H1 (cell line): ENCODE data around the gene RNF208. TPM values are rescaled to one million over a fixed set of nuclear protein-coding genes. Genes with fewer than 3 reads are reported as not detected.

ENCODE experiments used
- CTCF ChIA-PET: fragments of 300-600 bp; sonication (Branson Sonifier 250); formaldehyde crosslinking; loops from one replicate; lab custom pipeline; 2021; ENCODE audit not compliant: partially characterized antibody; lab: Charles Lee
- POLR2A ChIA-PET: fragments of 300-600 bp; sonication (Branson Sonifier 250); formaldehyde crosslinking; loops from one replicate; lab custom pipeline; 2021; ENCODE audit warnings: inconsistent platforms; ENCODE audit not compliant: partially characterized antibody; lab: Charles Lee
- DNase-seq, 2 experiments: peaks; one replicate each; pipeline versions ENCODE4 v3.0.0 to v3.0.0-alpha.2; 2010 to 2022; ENCODE audit warnings: low spot score in 2 of 2, low read depth in 1 of 2, mixed read lengths in 1 of 2
- FAIRE-seq: peaks from 2 replicates; lab custom pipeline; 2011; peaks lifted over from hg19 to GRCh38; lab: Jason Lieb, UNC
- H2AFZ ChIP-seq: 2 replicates; pipeline ENCODE4 v1.8.1; 2012; ENCODE audit warnings: low read length, inconsistent platforms
- H2AK5ac ChIP-seq: 2 replicates; pipeline ENCODE4 v1.6.1; 2013; ENCODE audit warnings: low read depth, low read length
- H2BK120ac ChIP-seq: replicated peaks from 2 replicates; pipeline ENCODE3; 2013; ENCODE audit warnings: low read depth, low read length, inconsistent platforms
- H2BK12ac ChIP-seq: 2 replicates; pipeline ENCODE4 v1.6.1; 2013; ENCODE audit warnings: low read depth, low read length
- H2BK15ac ChIP-seq: 2 replicates; pipeline ENCODE4 v1.6.1; 2013; ENCODE audit warnings: low read length
- H2BK20ac ChIP-seq: 2 replicates; pipeline ENCODE4 v1.6.1; 2013; ENCODE audit warnings: low read length
- H2BK5ac ChIP-seq: 2 replicates; pipeline ENCODE4 v1.6.1; 2013; ENCODE audit warnings: low read depth, low read length
- H3K14ac ChIP-seq: 2 replicates; pipeline ENCODE4 v1.6.1; 2013; ENCODE audit warnings: inconsistent platforms; ENCODE audit not compliant: insufficient read length
- H3K18ac ChIP-seq: 2 replicates; pipeline ENCODE4 v1.6.1; 2013; ENCODE audit warnings: low read length; ENCODE audit errors: extremely low read depth
- H3K23ac ChIP-seq: 2 replicates; pipeline ENCODE4 v1.6.1; 2013; ENCODE audit warnings: inconsistent platforms; ENCODE audit not compliant: insufficient read length
- H3K23me2 ChIP-seq: 2 replicates; pipeline ENCODE4 v1.6.1; 2013; ENCODE audit warnings: low read depth, low read length
- H3K27ac ChIP-seq: 2 replicates; pipeline ENCODE4 v1.6.1; 2011; ENCODE audit warnings: low read depth, low read length, inconsistent platforms
- H3K27me3 ChIP-seq, 4 experiments: replicated peaks in 1 of 4; 1 replicate in 1 of 4; 2 replicates in 3 of 4; pipeline versions ENCODE4 v1.6.1 to v1.8.1; 2011 to 2013; ENCODE audit warnings: low read length in 3 of 4, mild to moderate bottlenecking in 3 of 4, inconsistent platforms in 2 of 4, mixed read lengths in 2 of 4, moderate library complexity in 1 of 4; ENCODE audit not compliant: control insufficient read depth in 3 of 4, insufficient read depth in 3 of 4; ENCODE audit errors: extremely low read depth in 1 of 4
- H3K36me3 ChIP-seq, 4 experiments: 2 replicates each; pipeline versions ENCODE4 v1.6.1 to v1.8.1; 2011 to 2013; ENCODE audit warnings: mild to moderate bottlenecking in 4 of 4, low read length in 3 of 4, moderate library complexity in 2 of 4, control low read depth in 1 of 4, inconsistent platforms in 1 of 4; ENCODE audit not compliant: insufficient read depth in 4 of 4, control insufficient read depth in 2 of 4
- H3K4ac ChIP-seq: replicated peaks from 2 replicates; pipeline ENCODE3; 2013; ENCODE audit warnings: low read length, low read depth, mixed read lengths, inconsistent platforms; ENCODE audit not compliant: insufficient read length
- H3K4me1 ChIP-seq, 4 experiments: replicated peaks in 1 of 4; 1 replicate in 1 of 4; 2 replicates in 3 of 4; pipeline versions ENCODE4 v1.6.1 to v1.8.1; 2011 to 2013; ENCODE audit warnings: low read length in 3 of 4, inconsistent platforms in 2 of 4, mixed read lengths in 1 of 4; ENCODE audit not compliant: insufficient read depth in 4 of 4, control insufficient read depth in 3 of 4
- H3K4me2 ChIP-seq, 2 experiments: 2 replicates each; pipeline versions ENCODE4 v1.6.1 to v1.8.1; 2011 to 2013; ENCODE audit warnings: low read depth in 2 of 2, low read length in 2 of 2, control low read depth in 1 of 2, inconsistent platforms in 1 of 2, mild to moderate bottlenecking in 1 of 2; ENCODE audit not compliant: insufficient read depth in 1 of 2
- H3K4me3 ChIP-seq, 4 experiments: fragments of 200-600, 300-600 bp in 1 of 4; sonication (generic), shearing (Covaris generic), sonication (Bioruptor Twin) in 1 of 4; 2 replicates each; pipeline versions ENCODE4 v1.5.1 to v1.8.1; 2011 to 2016; ENCODE audit warnings: low read length in 4 of 4, low read depth in 3 of 4, control low read depth in 2 of 4, inconsistent platforms in 2 of 4, mild to moderate bottlenecking in 2 of 4, mixed read lengths in 1 of 4, moderate library complexity in 1 of 4; ENCODE audit not compliant: insufficient read depth in 2 of 4; ENCODE audit errors: extremely low read depth in 1 of 4
- H3K56ac ChIP-seq: replicated peaks from 2 replicates; pipeline ENCODE3; 2013; ENCODE audit warnings: low read depth, mild to moderate bottlenecking, mixed read lengths, low read length, inconsistent platforms; ENCODE audit not compliant: insufficient read length
- H3K79me1 ChIP-seq: 2 replicates; pipeline ENCODE4 v1.6.1; 2013; ENCODE audit warnings: low read depth, low read length, control low read depth
- H3K79me2 ChIP-seq, 2 experiments: 2 replicates each; pipeline versions ENCODE4 v1.6.1 to v1.8.1; 2012 to 2013; ENCODE audit warnings: low read length in 2 of 2, mild to moderate bottlenecking in 2 of 2, inconsistent platforms in 1 of 2; ENCODE audit not compliant: insufficient read depth in 2 of 2, control insufficient read depth in 1 of 2
- H3K9ac ChIP-seq, 4 experiments: replicated peaks in 1 of 4; 1 replicate in 1 of 4; 2 replicates in 3 of 4; pipeline versions ENCODE4 v1.6.1 to v1.8.1; 2011 to 2013; ENCODE audit warnings: low read depth in 3 of 4, low read length in 3 of 4, control low read depth in 2 of 4, mild to moderate bottlenecking in 2 of 4, moderate library complexity in 2 of 4, inconsistent platforms in 1 of 4; ENCODE audit errors: extremely low read depth in 1 of 4
- H3K9me3 ChIP-seq, 2 experiments: 2 replicates each; pipeline versions ENCODE4 v1.6.1 to v1.8.1; 2012 to 2013; ENCODE audit warnings: mild to moderate bottlenecking in 2 of 2, moderate library complexity in 2 of 2, control low read depth in 1 of 2, inconsistent platforms in 1 of 2, low read depth in 1 of 2, low read length in 1 of 2, mixed read lengths in 1 of 2; ENCODE audit not compliant: insufficient read depth in 2 of 2
- H4K20me1 ChIP-seq, 2 experiments: replicated peaks in 1 of 2; 2 replicates each; pipeline versions ENCODE3 to v1.8.1; 2011 to 2013; ENCODE audit warnings: inconsistent platforms in 2 of 2, low read length in 2 of 2, mild to moderate bottlenecking in 1 of 2; ENCODE audit not compliant: insufficient read depth in 2 of 2, control insufficient read depth in 1 of 2
- H4K5ac ChIP-seq: 2 replicates; pipeline ENCODE4 v1.6.1; 2013; ENCODE audit warnings: low read length, low read depth, mixed read lengths, inconsistent platforms; ENCODE audit not compliant: insufficient read length
- H4K8ac ChIP-seq: 2 replicates; pipeline ENCODE4 v1.8.0; 2013; ENCODE audit warnings: mild to moderate bottlenecking, moderate library complexity, low read length, inconsistent platforms; ENCODE audit not compliant: insufficient read depth; ENCODE audit errors: extremely low read depth
- H4K91ac ChIP-seq: replicated peaks from 2 replicates; pipeline ENCODE3; 2013; ENCODE audit warnings: low read length, mixed read lengths, inconsistent platforms; ENCODE audit not compliant: insufficient read length
- CBX8 ChIP-seq: fragments of 300-800, 300-1000 bp; sonication (generic); IDR thresholded peaks from 2 replicates; pipeline ENCODE4 v1.7.1; 2016; ENCODE audit warnings: low read depth, low read length, borderline replicate concordance
- KDM5A ChIP-seq: fragments of 200-600 bp; IDR thresholded peaks from 2 replicates; pipeline ENCODE4 v1.7.1; 2012; ENCODE audit warnings: mild to moderate bottlenecking, low read length, inconsistent platforms, mixed read lengths
- NRF1 ChIP-seq: IDR thresholded peaks from 2 replicates; pipeline ENCODE4 v1.6.1; 2011; ENCODE audit warnings: mild to moderate bottlenecking, low read depth, low read length, improper control_type of control experiment
- SP2 ChIP-seq: IDR thresholded peaks from 2 replicates; pipeline ENCODE4 v1.6.1; 2012; ENCODE audit warnings: mild to moderate bottlenecking, low read length, inconsistent platforms
- SP4 ChIP-seq: IDR thresholded peaks from 2 replicates; pipeline ENCODE4 v1.6.1; 2012; ENCODE audit warnings: low read length, inconsistent platforms
- WGBS, 2 experiments: shearing (Covaris generic) in 1 of 2; methylation state at CpG; one replicate each; pipeline versions ENCODE4 v1.1.6 to v1.1.7; 2013 to 2015; ENCODE audit warnings: low lambda C conversion rate in 2 of 2, mixed read lengths in 2 of 2, inconsistent platforms in 1 of 2, low coverage in 1 of 2, missing lambda C conversion rate in 1 of 2; ENCODE audit not compliant: insufficient replicate concordance in 2 of 2, insufficient coverage in 1 of 2, insufficient read length in 1 of 2; ENCODE audit errors: extremely low coverage in 1 of 2, missing lambda C conversion rate in 1 of 2; 5-methylcytosine and 5-hydroxymethylcytosine counted together
- polyA plus RNA-seq, 7 experiments: library from polyadenylated mRNA; depleted of rRNA in 3 of 7; stranded (reverse) in 5 of 7; unstranded in 2 of 7; fragments of >200 nt in 5 of 7; fragments of 200-250 nt in 2 of 7; gene quantifications; 1 replicate in 5 of 7; 2 replicates in 1 of 7; 4 replicates in 1 of 7; pipeline versions ENCODE4 v1.2.1 to v1.2.3, GENCODE V29; 2011 to 2013; ENCODE audit warnings: missing spikeins in 2 of 7, mixed read lengths in 2 of 7
- total RNA-seq: library from RNA; stranded (reverse); fragmentation: NEBNext Ultra II Directional; extraction: Animal tissue kit (Norgen Biotek cat#: 25700); gene quantifications from 2 replicates; pipeline ENCODE4 v1.2.1, GENCODE V29; 2021

The RNF208 gene
- total and polyA plus RNA-seq, 2 of the 8 experiments (the other 6 are each of a cell fraction or from before 2014, with no cell fraction given) = 2.7 to 7.7 TPM

DNA sequence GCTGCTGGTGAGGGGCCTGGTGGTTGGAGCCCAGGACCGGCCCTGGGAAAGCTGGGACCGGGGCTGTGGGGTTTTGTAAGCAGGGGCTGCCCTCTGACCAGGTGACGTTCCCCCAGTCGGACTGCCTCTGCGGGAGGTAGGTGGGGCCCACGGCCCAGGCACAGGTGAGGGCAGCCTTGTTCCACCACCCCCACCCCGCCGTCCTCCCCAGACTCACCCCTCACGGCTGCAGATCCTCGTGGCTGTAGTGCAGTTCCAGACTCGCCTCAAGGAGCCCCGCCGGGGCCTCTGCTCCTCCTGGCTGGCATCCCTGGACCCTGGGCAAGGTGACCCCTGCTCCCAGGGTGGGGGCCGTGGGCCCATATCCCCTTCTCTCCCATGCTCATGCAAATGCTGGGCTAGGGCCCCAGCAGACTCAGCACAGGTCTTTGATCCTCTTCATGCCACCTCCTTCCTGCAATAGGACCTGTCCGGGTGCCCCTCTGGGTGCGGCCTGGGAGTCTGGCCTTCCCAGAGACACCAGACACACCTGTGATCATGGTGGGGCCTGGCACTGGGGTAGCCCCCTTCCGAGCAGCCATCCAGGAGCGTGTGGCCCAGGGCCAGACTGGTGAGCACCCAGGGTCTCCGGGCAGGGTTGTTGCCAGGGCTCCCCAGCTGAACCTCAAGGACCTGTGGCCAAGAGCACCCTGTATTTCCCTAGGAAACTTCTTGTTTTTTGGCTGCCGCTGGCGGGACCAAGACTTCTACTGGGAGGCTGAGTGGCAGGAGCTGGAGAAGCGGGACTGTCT is 6.6 kb downstream of the RNF208 start:
- H3K18ac ChIP-seq = no peak overlapping the region
- H3K56ac ChIP-seq = no peak overlapping the region
- no peak overlapping the region for H2BK12ac ChIP-seq
- H4K20me1 ChIP-seq = peaks cover 0 to 16% of the 10 kb centered on the region in 2 experiments
- H3K36me3 ChIP-seq = peaks cover 0 to 22% (median 7%) of the 10 kb centered on the region in 4 experiments; a peak in 7 of 8 replicates
- H3K4ac ChIP-seq = no peak overlapping the region
- no peak overlapping the region for H3K14ac ChIP-seq
- no peak overlapping the region for H2BK120ac ChIP-seq
- H4K8ac ChIP-seq = no peak overlapping the region
- H3K27me3 ChIP-seq = no peaks in the 10 kb centered on the region
- H3K23me2 ChIP-seq = no peaks in the 10 kb centered on the region
- no peaks in the 10 kb centered on the region for H3K79me2 ChIP-seq
- H3K4me1 ChIP-seq = peaks cover 0 to 6% (median 4%) of the 10 kb centered on the region in 4 experiments; a peak in 5 of 7 replicates
- 89% methylated on average over 20 of the region's 22 CpGs; no CpG with 5 or more reads in 1 of the 2 experiments for WGBS, 2 experiments
- H2BK5ac ChIP-seq = no peak overlapping the region
- no peaks in the 10 kb centered on the region; the same call in 1 of the 2 replicates for H3K79me1 ChIP-seq
- DNase-seq (no peak), FAIRE-seq (no peak)
- H2BK20ac ChIP-seq = no peak overlapping the region
- H3K9ac ChIP-seq = no peak overlapping the region
- no peak overlapping the region for H3K27ac ChIP-seq
- H4K5ac ChIP-seq = no peak overlapping the region
- CTCF ChIA-PET = interaction anchor here (0.7 to 4.0 kb wide), 16 partner anchors 9 to 95 kb away, joined by 3 to 31 read pairs (median 6); partner anchors contain the start of genes ANAPC2, CYSRT1, RNF224 and SSNA1
- H2AFZ ChIP-seq = no peak overlapping the region
- H4K91ac ChIP-seq = no peak overlapping the region
- H3K23ac ChIP-seq = no peak overlapping the region
- no peak overlapping the region for H2AK5ac ChIP-seq
- no peak overlapping the region for H3K4me3 ChIP-seq
- no peak overlapping the region for H3K4me2 ChIP-seq
- no peak overlapping the region for H2BK15ac ChIP-seq
- TF ChIP-seq CBX8 (no peak), SP2 (no peak), NRF1 (no peak), KDM5A (no peak), SP4 (no peak)
- TF ChIP-seq, all 59 proteins: peak for 0
- POLR2A ChIA-PET = interaction anchor here (1.1 to 69.9 kb wide), 9 partner anchors 8 to 100 kb away, joined by 3 to 1462 read pairs (median 7); partner anchors contain the start of genes ANAPC2, NDOR1, NELFB and SLC34A3
- no peaks in the 10 kb centered on the region for H3K9me3 ChIP-seq
